Suprapubic skin (tissue), 4 donors: ENCODE results near the gene TESMIN.

Experiments
- EP300 ChIP-seq: sonication (generic); formaldehyde crosslinking; IDR thresholded peaks from one replicate; pipeline ENCODE4 v1.6.1; 2017; ENCODE audit warnings: antibody characterized with exemption
- POLR2A ChIP-seq, 2 donors: fragments of 450-650 bp; IDR thresholded peaks; one replicate each; pipeline ENCODE4 v1.6.1; 2017; ENCODE audit warnings: antibody characterized with exemption in 2 of 2, mild to moderate bottlenecking in 2 of 2, moderate library complexity in 2 of 2
- POLR2AphosphoS5 ChIP-seq, 3 donors: sonication (generic); formaldehyde crosslinking; IDR thresholded peaks; one replicate each; pipeline ENCODE4 v1.6.1; 2017; ENCODE audit warnings: antibody characterized with exemption in 3 of 3
- TF ChIP-seq, protein P1 (sequence below), 2 donors: fragments of 200-600 bp in 1 of 2; fragments of 450-650 bp in 1 of 2; sonication (generic) in 1 of 2; IDR thresholded peaks; one replicate each; pipeline ENCODE4 v1.5.1; 2016 to 2019; ENCODE audit warnings: antibody characterized with exemption in 2 of 2, mild to moderate bottlenecking in 1 of 2, moderate library complexity in 1 of 2

DNA sequence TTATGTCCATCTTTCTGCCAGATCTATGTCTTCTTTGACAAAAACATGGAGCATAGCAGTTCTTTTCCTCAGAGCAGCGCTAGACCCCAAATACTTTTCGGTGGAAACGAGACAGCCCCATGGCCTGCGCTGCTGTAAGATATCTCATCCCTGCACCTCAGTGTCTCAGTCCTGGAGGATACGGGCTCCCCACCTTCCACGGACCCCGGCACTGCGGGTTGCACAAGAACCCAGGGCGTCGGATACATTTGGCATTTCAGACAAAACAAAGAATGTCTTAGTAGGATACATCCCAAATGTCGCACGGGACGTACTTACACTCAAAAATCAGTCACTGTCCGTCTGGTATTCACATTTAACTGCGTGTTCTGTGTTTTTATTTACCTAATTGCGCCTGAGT, 76.9 kb downstream of the TESMIN start:
- TF ChIP-seq POLR2A (IDR thresholded peaks at IDR 0.05) (no peak), EP300 (no peak), POLR2AphosphoS5 (IDR thresholded peaks at IDR 0.05) (no peak)
- TF ChIP-seq, protein P1, sequence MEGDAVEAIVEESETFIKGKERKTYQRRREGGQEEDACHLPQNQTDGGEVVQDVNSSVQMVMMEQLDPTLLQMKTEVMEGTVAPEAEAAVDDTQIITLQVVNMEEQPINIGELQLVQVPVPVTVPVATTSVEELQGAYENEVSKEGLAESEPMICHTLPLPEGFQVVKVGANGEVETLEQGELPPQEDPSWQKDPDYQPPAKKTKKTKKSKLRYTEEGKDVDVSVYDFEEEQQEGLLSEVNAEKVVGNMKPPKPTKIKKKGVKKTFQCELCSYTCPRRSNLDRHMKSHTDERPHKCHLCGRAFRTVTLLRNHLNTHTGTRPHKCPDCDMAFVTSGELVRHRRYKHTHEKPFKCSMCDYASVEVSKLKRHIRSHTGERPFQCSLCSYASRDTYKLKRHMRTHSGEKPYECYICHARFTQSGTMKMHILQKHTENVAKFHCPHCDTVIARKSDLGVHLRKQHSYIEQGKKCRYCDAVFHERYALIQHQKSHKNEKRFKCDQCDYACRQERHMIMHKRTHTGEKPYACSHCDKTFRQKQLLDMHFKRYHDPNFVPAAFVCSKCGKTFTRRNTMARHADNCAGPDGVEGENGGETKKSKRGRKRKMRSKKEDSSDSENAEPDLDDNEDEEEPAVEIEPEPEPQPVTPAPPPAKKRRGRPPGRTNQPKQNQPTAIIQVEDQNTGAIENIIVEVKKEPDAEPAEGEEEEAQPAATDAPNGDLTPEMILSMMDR (IDR thresholded peaks at IDR 0.05) = no peak
